ENCODE data around the gene MYO3A. TPM values are rescaled to one million over a fixed set of nuclear protein-coding genes. Genes with fewer than 3 reads are reported as not detected.

Gene MYO3A
- total RNA-seq, 4 donors from 2014 or later, result 0.12 to 0.33 (median 0.13) TPM; not detected in 1

DNA sequence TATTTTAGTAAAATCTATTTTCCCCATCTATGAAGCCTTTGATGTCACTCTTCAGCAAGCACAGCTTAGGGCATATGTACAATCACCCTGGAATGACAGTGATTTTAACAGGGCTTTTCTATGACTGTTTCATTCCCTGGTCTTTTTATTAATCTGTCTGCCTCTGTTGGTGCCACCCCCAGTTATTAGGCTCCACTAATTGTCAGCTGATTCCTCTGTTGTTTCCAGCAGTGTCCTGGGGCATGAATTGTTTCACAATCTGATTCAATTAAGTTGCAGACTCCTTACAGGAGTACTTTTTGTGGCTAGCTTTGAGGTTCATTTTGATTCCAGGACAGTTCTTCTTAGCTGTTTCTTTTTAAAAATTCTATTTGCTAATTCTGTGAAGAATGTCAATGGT is 38.6 kb downstream of the MYO3A start:
- intact Hi-C loops (cut with DNase I; ENCODE audit: low total_unique reads) (no loop called here), in situ Hi-C loops (cut with MboI; ENCODE audit: low sequenced_read_pairs in 4 of 4) (no loop called here)
- H3K36me3 ChIP-seq, result no peaks in the 10 kb centered on the region
- TF ChIP-seq POLR2A (IDR thresholded peaks at IDR 0.05), result no peak
- TF ChIP-seq, protein P1, sequence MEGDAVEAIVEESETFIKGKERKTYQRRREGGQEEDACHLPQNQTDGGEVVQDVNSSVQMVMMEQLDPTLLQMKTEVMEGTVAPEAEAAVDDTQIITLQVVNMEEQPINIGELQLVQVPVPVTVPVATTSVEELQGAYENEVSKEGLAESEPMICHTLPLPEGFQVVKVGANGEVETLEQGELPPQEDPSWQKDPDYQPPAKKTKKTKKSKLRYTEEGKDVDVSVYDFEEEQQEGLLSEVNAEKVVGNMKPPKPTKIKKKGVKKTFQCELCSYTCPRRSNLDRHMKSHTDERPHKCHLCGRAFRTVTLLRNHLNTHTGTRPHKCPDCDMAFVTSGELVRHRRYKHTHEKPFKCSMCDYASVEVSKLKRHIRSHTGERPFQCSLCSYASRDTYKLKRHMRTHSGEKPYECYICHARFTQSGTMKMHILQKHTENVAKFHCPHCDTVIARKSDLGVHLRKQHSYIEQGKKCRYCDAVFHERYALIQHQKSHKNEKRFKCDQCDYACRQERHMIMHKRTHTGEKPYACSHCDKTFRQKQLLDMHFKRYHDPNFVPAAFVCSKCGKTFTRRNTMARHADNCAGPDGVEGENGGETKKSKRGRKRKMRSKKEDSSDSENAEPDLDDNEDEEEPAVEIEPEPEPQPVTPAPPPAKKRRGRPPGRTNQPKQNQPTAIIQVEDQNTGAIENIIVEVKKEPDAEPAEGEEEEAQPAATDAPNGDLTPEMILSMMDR (IDR thresholded peaks at IDR 0.05 in 4 of 5, conservative IDR thresholded peaks at IDR 0.05 in 1 of 5), result no peak
- no peak for ATAC-seq
- no peaks in the 10 kb centered on the region for H3K27me3 ChIP-seq
- no peak overlapping the region for H3K4me3 ChIP-seq
- no peak overlapping the region for H3K27ac ChIP-seq
- H3K9me3 ChIP-seq, result no peaks in the 10 kb centered on the region
- H3K4me1 ChIP-seq, result no peaks in the 10 kb centered on the region
- DNase-seq, result no peak

DNA sequence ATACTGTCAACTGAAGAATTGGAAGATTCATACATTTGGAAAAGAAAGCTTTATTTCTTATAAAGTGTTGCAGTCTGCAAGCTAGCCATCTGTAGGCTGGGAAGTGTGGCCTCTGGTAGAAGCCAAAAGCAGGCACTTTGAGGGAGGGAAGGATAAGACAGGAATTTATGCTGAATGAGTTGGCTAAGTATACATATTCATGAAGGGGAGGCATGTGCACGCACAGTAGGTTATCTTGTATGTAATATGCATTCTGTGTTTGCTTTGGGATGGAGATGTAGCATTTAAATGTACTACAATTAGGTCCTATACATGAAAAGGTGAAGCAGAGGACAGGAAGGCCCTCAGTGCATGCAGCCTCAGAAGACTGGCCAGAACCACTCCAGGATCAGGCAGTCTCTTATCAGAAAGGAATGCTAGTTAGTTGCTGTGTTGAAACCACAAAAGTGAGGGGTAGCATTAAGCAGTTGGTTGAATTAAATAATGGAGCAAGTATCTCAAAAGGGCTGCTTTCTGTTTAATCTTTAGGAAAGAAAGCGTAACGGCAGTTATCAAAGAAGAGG is 40.9 kb downstream of the MYO3A start:
- Histone ChIP-seq H3K9me3 (no peaks in the 10 kb centered on the region), H3K4me1 (no peaks in the 10 kb centered on the region), H3K4me3 (no peak overlapping the region), H3K36me3 (no peaks in the 10 kb centered on the region), H3K27me3 (no peaks in the 10 kb centered on the region), H3K27ac (no peak overlapping the region)
- in situ Hi-C loops (cut with MboI; ENCODE audit: low sequenced_read_pairs in 4 of 4), result loop anchor here in 1 of 4 donors (25.0 kb wide), 1 partner anchor 112 kb away; no protein-coding TSS in a partner anchor
- TF ChIP-seq, protein P1 (IDR thresholded peaks at IDR 0.05 in 4 of 5, conservative IDR thresholded peaks at IDR 0.05 in 1 of 5), result no peak
- TF ChIP-seq POLR2A (IDR thresholded peaks at IDR 0.05), result no peak
- ATAC-seq (no peak), DNase-seq (no peak)
- intact Hi-C loops (cut with DNase I; ENCODE audit: low total_unique reads), result no loop called here

- intact Hi-C loops (cut with DNase I; ENCODE audit: low total_unique reads) (no loop called here), in situ Hi-C loops (cut with MboI; ENCODE audit: low sequenced_read_pairs in 4 of 4) (loop anchor here in 1 of 4 donors (25.0 kb wide), 1 partner anchor 109 kb away; no protein-coding TSS in a partner anchor)
- Histone ChIP-seq H3K4me3 (no peak overlapping the region), H3K27ac (no peak overlapping the region), H3K4me1 (no peaks in the 10 kb centered on the region), H3K9me3 (no peaks in the 10 kb centered on the region), H3K36me3 (no peaks in the 10 kb centered on the region), H3K27me3 (no peaks in the 10 kb centered on the region)
- DNase-seq, result no peak
- no peak for ATAC-seq
- TF ChIP-seq, protein P1 (IDR thresholded peaks at IDR 0.05 in 4 of 5, conservative IDR thresholded peaks at IDR 0.05 in 1 of 5), result no peak
- no peak for TF ChIP-seq POLR2A (IDR thresholded peaks at IDR 0.05)
Measured at GRCh38 chr10:25978771-25979170, 44.7 kb downstream of the MYO3A start.

DNA sequence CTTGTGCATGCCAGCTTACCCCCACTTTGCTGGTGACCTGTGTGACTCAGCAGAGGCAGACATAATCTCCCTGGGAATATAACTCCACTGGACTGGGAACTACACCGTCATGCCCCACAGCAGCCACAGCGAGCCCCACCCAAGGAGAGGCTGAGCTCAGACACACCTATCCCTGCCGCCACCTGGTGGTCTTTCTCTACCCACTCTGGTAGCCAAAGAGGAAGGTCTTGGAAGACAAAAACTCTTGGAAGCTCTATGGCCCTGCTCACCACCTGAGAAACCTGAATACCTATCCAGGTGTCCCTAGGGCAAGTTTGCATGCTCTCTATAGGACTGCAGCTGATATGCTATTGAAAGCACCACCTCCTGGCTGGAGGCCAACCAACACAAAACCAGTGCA is 48.1 kb downstream of the MYO3A start:
- no peak for TF ChIP-seq POLR2A (IDR thresholded peaks at IDR 0.05)
- TF ChIP-seq, protein P1 (IDR thresholded peaks at IDR 0.05 in 4 of 5, conservative IDR thresholded peaks at IDR 0.05 in 1 of 5), result no peak
- intact Hi-C loops (cut with DNase I; ENCODE audit: low total_unique reads) (no loop called here), in situ Hi-C loops (cut with MboI; ENCODE audit: low sequenced_read_pairs in 4 of 4) (loop anchor here in 1 of 4 donors (25.0 kb wide), 1 partner anchor 105 kb away; no protein-coding TSS in a partner anchor)
- H3K4me1 ChIP-seq, result no peaks in the 10 kb centered on the region
- no peaks in the 10 kb centered on the region for H3K9me3 ChIP-seq
- ATAC-seq, result no peak
- no peak for DNase-seq
- H3K27ac ChIP-seq, result no peak overlapping the region
- H3K36me3 ChIP-seq, result no peaks in the 10 kb centered on the region
- no peak overlapping the region for H3K4me3 ChIP-seq
- H3K27me3 ChIP-seq, result no peaks in the 10 kb centered on the region

DNA sequence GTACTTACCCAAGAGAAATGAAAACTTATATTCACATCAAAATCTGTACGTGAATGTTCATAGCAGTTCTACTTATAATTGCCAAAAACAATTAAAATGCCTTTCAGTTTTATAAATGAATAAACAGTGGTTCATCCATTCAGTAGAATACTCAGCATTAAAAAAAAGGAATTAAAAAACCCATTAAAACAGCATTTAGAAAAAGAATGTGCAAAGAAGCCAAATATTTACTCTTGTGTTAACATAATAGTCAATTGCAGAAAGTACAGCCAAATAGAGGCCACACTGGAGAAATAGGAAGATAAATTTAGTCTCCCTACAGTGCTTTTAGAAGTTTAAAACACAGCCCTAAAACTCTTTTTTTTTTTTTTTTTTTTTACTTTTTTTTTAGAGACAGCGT is 54.6 kb downstream of the MYO3A start:
- Histone ChIP-seq H3K4me3 (no peak overlapping the region), H3K36me3 (no peaks in the 10 kb centered on the region), H3K9me3 (no peaks in the 10 kb centered on the region), H3K4me1 (no peaks in the 10 kb centered on the region), H3K27me3 (no peaks in the 10 kb centered on the region), H3K27ac (no peak overlapping the region)
- no peak for TF ChIP-seq POLR2A (IDR thresholded peaks at IDR 0.05)
- TF ChIP-seq, protein P1 (IDR thresholded peaks at IDR 0.05 in 4 of 5, conservative IDR thresholded peaks at IDR 0.05 in 1 of 5), result no peak
- ATAC-seq (no peak), DNase-seq (no peak)
- intact Hi-C loops (cut with DNase I; ENCODE audit: low total_unique reads), result no loop called here
- in situ Hi-C loops (cut with MboI; ENCODE audit: low sequenced_read_pairs in 4 of 4), result loop anchor here in 1 of 4 donors (25.0 kb wide), 1 partner anchor 99 kb away; no protein-coding TSS in a partner anchor

All from gastrocnemius medialis (tissue), 4 donors.